Stomach (tissue), 9 donors: ENCODE data around the gene STXBP6. TPM values are rescaled to one million over a fixed set of nuclear protein-coding genes. Genes with fewer than 3 reads are reported as not detected.

Experiments used
- DNase-seq, 2 donors: peaks; one replicate each; pipeline versions ENCODE4 v3.0.0 to v3.0.0-alpha.2; 2013 to 2019
- H3K27ac ChIP-seq, 5 donors: fragments of 200-600 bp in 4 of 5; sonication (generic) in 4 of 5; one replicate each; pipeline ENCODE4 v1.5.1; 2013 to 2019; ENCODE audit warnings: mild to moderate bottlenecking in 1 of 5, moderate library complexity in 1 of 5
- H3K27me3 ChIP-seq, 3 donors: fragments of 200-600 bp; sonication (generic); one replicate each; pipeline ENCODE4 v1.5.1; 2017 to 2019; ENCODE audit warnings: mixed run types in 1 of 3
- H3K36me3 ChIP-seq, 4 donors: fragments of 200-600 bp; sonication (generic); 1 replicate in 3 of 4; 2 replicates in 1 of 4; pipeline ENCODE4 v1.5.1; 2016 to 2019
- H3K4me1 ChIP-seq, 4 donors: fragments of 200-600 bp; sonication (generic); one replicate each; pipeline ENCODE4 v1.5.1; 2016 to 2019
- H3K4me3 ChIP-seq, 4 donors: fragments of 200-600 bp; sonication (generic) in 3 of 4; one replicate each; pipeline ENCODE4 v1.5.1; 2016 to 2019; ENCODE audit warnings: mild to moderate bottlenecking in 1 of 4
- H3K9me3 ChIP-seq, 4 donors: fragments of 200-600 bp; sonication (generic); one replicate each; pipeline ENCODE4 v1.5.1; 2016 to 2019
- EP300 ChIP-seq: sonication (generic); formaldehyde crosslinking; IDR thresholded peaks from one replicate; pipeline ENCODE4 v1.6.1; 2017; ENCODE audit warnings: antibody characterized with exemption
- POLR2A ChIP-seq, 4 donors: fragments of 450-650 bp; IDR thresholded peaks; one replicate each; pipeline ENCODE4 v1.6.1; 2016; ENCODE audit warnings: antibody characterized with exemption in 4 of 4, control low read depth in 2 of 4, mild to moderate bottlenecking in 1 of 4, moderate library complexity in 1 of 4
- POLR2AphosphoS5 ChIP-seq, 3 donors: sonication (generic); formaldehyde crosslinking; IDR thresholded peaks; one replicate each; pipeline ENCODE4 v1.6.1; 2016; ENCODE audit warnings: antibody characterized with exemption in 3 of 3
- WGBS, 5 donors: extraction: QIAGEN DNeasy Blood & Tissue Kit in 3 of 5; methylation state at CpG; one replicate each; pipeline versions ENCODE4 v1.1.5 to v1.1.7; 2013 to 2018; 5-methylcytosine and 5-hydroxymethylcytosine counted together
- intact Hi-C: fragments of 100-400 bp; cut with DNase I; formaldehyde crosslinking; loops from one replicate; pipeline ENCODE4 v1.15.1; 2023; ENCODE audit warnings: low total_unique reads
- polyA plus RNA-seq, 3 donors: library from polyadenylated mRNA; stranded (reverse); fragments of 200-250 nt; gene quantifications; one replicate each; pipeline ENCODE4 v1.2.3, GENCODE V29; 2013
- total RNA-seq, 5 donors: library from RNA; depleted of rRNA; stranded (reverse); fragments of >200 nt; gene quantifications; one replicate each; pipeline versions ENCODE4 v1.1.0 to v1.2.3, GENCODE V29; 2014 to 2016
- TF ChIP-seq, protein P1 (sequence below), 7 experiments: fragments of 450-650 bp in 4 of 7; fragments of 200-600 bp in 3 of 7; sonication (generic) in 3 of 7; IDR thresholded peaks; one replicate each; pipeline ENCODE4 v1.5.1; 2016 to 2019; ENCODE audit warnings: antibody characterized with exemption in 7 of 7, control low read depth in 2 of 7, mild to moderate bottlenecking in 1 of 7
- donor health status: healthy with polysubstance abuse.
- donor health status: Bipolar disorder and iron deficiency.
- donor health status: healthy.

STXBP6 gene
- total and polyA plus RNA-seq, 8 donors, result 7.4 to 37.1 (median 15.2) TPM

DNA sequence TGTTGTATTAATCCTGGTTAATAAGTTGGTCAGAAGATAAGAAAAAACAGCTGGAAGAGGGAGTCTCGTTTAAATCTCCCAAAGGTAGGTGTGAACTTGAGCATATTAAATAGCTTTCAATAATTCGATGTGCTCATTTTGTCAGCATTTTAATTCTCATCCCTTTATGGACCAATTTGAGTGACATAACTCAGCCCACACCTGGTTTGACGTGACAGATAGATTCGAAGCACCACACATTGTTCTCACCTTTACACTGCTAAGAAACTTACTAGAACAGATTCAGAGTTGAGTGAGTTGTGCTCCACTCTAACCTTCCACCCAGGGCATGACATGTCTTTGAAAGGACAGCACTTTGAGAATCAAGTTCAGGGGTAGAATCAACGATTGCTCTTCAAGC lies 254.5 kb downstream of the STXBP6 start:
- intact Hi-C loops, result no loop called here

DNA sequence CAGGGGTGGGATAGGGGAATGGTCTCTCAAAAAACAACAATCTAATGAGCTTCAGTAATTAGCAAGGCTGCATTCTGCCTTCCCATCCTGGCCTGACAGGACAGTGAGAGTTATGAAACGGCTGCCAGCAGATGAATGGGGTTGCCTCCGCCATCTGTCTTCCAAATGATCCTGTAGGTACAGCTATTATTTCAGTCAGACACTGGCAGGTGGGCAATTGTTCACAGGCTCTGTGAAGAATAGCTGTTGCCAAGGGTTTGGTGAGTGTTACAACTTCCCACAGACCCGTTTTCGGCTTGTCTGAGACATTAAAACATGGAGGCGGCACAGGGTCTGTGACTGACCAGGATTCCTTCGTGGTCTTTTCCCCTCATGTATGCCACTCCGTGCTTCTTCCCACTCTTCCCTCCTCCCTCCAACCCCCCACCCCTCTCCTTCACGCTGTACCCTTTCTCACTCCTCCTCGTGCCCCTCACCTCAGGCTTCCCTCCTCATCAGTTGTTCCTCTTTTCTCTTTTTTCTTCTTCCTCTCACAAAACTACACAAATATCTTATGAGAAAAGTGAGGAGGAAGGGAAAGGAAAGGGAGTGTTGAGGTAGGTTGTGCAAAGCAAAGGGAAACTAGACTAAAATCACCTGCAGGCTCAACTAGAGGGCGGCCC lies 255.2 kb downstream of the STXBP6 start:
- H3K27ac ChIP-seq, result no peak overlapping the region
- 72 to 88% (median 82%) methylated on average over 10 of the region's 10 CpGs for WGBS, 5 donors
- TF ChIP-seq, protein P1, sequence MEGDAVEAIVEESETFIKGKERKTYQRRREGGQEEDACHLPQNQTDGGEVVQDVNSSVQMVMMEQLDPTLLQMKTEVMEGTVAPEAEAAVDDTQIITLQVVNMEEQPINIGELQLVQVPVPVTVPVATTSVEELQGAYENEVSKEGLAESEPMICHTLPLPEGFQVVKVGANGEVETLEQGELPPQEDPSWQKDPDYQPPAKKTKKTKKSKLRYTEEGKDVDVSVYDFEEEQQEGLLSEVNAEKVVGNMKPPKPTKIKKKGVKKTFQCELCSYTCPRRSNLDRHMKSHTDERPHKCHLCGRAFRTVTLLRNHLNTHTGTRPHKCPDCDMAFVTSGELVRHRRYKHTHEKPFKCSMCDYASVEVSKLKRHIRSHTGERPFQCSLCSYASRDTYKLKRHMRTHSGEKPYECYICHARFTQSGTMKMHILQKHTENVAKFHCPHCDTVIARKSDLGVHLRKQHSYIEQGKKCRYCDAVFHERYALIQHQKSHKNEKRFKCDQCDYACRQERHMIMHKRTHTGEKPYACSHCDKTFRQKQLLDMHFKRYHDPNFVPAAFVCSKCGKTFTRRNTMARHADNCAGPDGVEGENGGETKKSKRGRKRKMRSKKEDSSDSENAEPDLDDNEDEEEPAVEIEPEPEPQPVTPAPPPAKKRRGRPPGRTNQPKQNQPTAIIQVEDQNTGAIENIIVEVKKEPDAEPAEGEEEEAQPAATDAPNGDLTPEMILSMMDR (IDR thresholded peaks at IDR 0.05), result no peak
- TF ChIP-seq POLR2AphosphoS5 (IDR thresholded peaks at IDR 0.05), result no peak
- TF ChIP-seq EP300, result no peak
- no peak for TF ChIP-seq POLR2A (IDR thresholded peaks at IDR 0.05)
- H3K27me3 ChIP-seq, result no peaks in the 10 kb centered on the region
- DNase-seq, result no peak
- no peak overlapping the region for H3K4me3 ChIP-seq
- peaks cover 0 to 4% (median 3%) of the 10 kb centered on the region in 4 donors for H3K4me1 ChIP-seq
- intact Hi-C loops, result no loop called here
- H3K36me3 ChIP-seq, result no peaks in the 10 kb centered on the region
- H3K9me3 ChIP-seq, result no peaks in the 10 kb centered on the region

More for the DNA sequence above, 254.5 kb downstream of the STXBP6 start:
- no peak overlapping the region for H3K27ac ChIP-seq
- no peak for TF ChIP-seq POLR2A (IDR thresholded peaks at IDR 0.05)
- no peak for TF ChIP-seq POLR2AphosphoS5 (IDR thresholded peaks at IDR 0.05)
- no peaks in the 10 kb centered on the region for H3K9me3 ChIP-seq
- 86 to 92% (median 88%) methylated on average over 5 of the region's 5 CpGs for whole genome bisulfite sequencing, 5 donors
- H3K4me1 ChIP-seq, result no peaks in the 10 kb centered on the region
- DNase-seq, result no peak
- no peaks in the 10 kb centered on the region for H3K36me3 ChIP-seq
- no peak overlapping the region for H3K4me3 ChIP-seq
- H3K27me3 ChIP-seq, result no peaks in the 10 kb centered on the region

DNA sequence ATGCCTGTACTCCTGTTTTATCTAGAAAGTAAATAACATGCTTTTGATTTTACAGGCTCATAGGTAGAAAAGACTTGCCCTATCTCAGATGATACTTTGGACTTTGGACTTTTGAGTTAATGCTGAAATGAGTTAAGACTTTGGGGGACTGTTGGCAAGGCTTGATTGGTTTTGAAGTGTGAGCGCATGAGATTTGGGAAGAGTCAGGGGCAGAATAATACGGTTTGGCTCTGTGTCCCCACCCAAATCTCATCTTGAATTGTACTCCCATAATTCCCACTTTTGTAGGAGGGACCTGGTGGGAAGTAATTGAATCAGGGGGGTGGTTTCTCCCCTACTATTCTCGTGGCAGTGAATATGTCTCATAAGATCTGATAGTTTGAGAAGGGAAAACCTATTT lies 259.8 kb downstream of the STXBP6 start:
- Histone ChIP-seq H3K36me3 (no peaks in the 10 kb centered on the region), H3K27ac (no peak overlapping the region), H3K27me3 (no peaks in the 10 kb centered on the region), H3K4me3 (no peak overlapping the region), H3K4me1 (peaks cover 0 to 13% (median 9%) of the 10 kb centered on the region in 4 donors), H3K9me3 (no peaks in the 10 kb centered on the region)
- WGBS, 5 donors, result 63 to 89% (median 75%) methylated on average over 3 of the region's 3 CpGs
- intact Hi-C loops, result no loop called here
- TF ChIP-seq EP300 (no peak), POLR2A (IDR thresholded peaks at IDR 0.05) (no peak), POLR2AphosphoS5 (IDR thresholded peaks at IDR 0.05) (no peak)
- TF ChIP-seq, protein P1 (IDR thresholded peaks at IDR 0.05), result no peak
- no peak for DNase-seq

DNA sequence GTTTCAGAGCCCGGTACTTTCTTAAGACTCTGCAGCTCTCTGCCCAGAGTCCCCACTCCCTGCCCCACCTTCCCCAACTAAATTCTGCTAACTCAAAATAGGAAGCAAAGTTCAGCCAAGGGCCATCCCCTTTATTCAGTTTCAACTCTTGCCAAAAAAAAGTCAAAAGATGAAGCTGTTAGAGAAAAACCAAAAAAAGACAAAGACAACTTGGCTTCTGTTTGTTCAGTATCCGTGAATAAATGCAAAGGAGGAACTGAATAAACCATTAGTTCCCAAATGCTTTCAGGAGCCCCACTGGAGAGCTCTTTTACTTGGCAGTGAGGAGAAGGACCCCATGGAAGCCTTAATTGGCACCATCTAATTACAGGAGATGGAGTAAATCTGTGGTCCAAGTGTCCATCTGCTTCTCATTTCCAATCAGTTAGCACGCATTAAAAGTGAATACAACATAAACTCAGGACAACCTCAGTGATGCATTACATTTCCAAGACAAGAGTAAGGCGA lies 260.5 kb downstream of the STXBP6 start:
- WGBS, 5 donors, result 44 to 67% (median 49%) methylated on average over 4 of the region's 4 CpGs
- H3K27ac ChIP-seq, result no peak overlapping the region
- TF ChIP-seq, protein P1 (IDR thresholded peaks at IDR 0.05), result no peak
- TF ChIP-seq POLR2AphosphoS5 (IDR thresholded peaks at IDR 0.05) (no peak), EP300 (no peak), POLR2A (IDR thresholded peaks at IDR 0.05) (no peak)

GRCh38 chr14:24785698-24786097 lies 264.2 kb downstream of the STXBP6 start:
- TF ChIP-seq POLR2AphosphoS5 (IDR thresholded peaks at IDR 0.05) (no peak), EP300 (no peak), POLR2A (IDR thresholded peaks at IDR 0.05) (no peak)
- TF ChIP-seq, protein P1 (IDR thresholded peaks at IDR 0.05), result no peak

More for the DNA sequence above, 260.5 kb downstream of the STXBP6 start:
- Histone ChIP-seq H3K36me3 (no peaks in the 10 kb centered on the region), H3K4me3 (no peak overlapping the region), H3K27me3 (no peaks in the 10 kb centered on the region), H3K4me1 (peaks cover 0 to 13% (median 9%) of the 10 kb centered on the region in 4 donors), H3K9me3 (no peaks in the 10 kb centered on the region)
- peak in 1 of 2 donors; percentile 70 for DNase-seq
- intact Hi-C loops, result no loop called here

More at GRCh38 chr14:24785698-24786097, 264.2 kb downstream of the STXBP6 start:
- Histone ChIP-seq H3K4me1 (peaks cover 0 to 13% (median 9%) of the 10 kb centered on the region in 4 donors), H3K36me3 (no peaks in the 10 kb centered on the region), H3K4me3 (no peak overlapping the region), H3K27ac (no peak overlapping the region), H3K9me3 (no peaks in the 10 kb centered on the region), H3K27me3 (no peaks in the 10 kb centered on the region)
- DNase-seq, result no peak
- 71 to 91% (median 84%) methylated on average over 1 of the region's 1 CpG for WGBS, 5 donors
- intact Hi-C loops, result no loop called here
